ENCODE results near the gene TFAP2C. TPM values are rescaled to one million over a fixed set of nuclear protein-coding genes. Genes with fewer than 3 reads are reported as not detected.

The TFAP2C gene
- total and polyA plus RNA-seq, 2 donors (not counting 3 experiments of a cell fraction or from before 2014, with no cell fraction given) = 0.06 TPM; not detected in 1

DNA sequence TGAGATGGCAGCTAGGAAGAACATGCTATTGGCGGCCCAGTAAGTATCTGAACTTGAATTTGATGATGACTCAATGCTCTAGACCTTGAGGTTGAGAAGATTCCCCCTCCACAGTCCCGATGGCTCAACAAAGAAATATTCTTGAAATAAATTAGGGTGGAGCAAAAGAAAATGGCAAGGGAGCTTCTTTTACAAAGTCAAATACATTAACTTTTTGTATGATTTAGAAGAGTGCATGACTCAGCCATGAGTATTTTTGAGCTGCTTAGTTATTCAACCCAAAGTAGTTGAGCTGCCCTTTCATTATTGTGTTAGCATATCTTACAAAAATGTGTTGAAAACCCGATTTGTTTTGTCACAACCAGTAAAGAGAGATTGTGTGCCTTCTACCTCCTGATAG lies 7.6 kb downstream of the TFAP2C start:
- BruUV-seq (replicated peaks) = no TSS peak
- intact Hi-C loops (cut with micrococcal nuclease) (no loop called here), dilution Hi-C loops (cut with MboI; ENCODE audit: extremely low pct_ligation_motif_present, low sequenced_read_pairs) (no loop called here)
- H3K36me3 ChIP-seq (ENCODE audit: control insufficient read depth in 2 of 2, extremely low read depth in 1 of 2, insufficient read depth in 2 of 2, low read length in 2 of 2) = no peaks in the 10 kb centered on the region
- CTCF ChIA-PET = interaction anchor here (1.2 kb wide), 1 partner anchor 8 kb away, joined by 3 read pairs; no protein-coding TSS in a partner anchor
- no peaks in the 10 kb centered on the region for H3K79me2 ChIP-seq (ENCODE audit: control insufficient read depth, insufficient read depth, low read length)
- H3K4me2 ChIP-seq (ENCODE audit: insufficient read depth, low read length) = no peak overlapping the region
- no peak overlapping the region for H3K27ac ChIP-seq (ENCODE audit: insufficient read depth, low read depth, low read length)
- H3K9ac ChIP-seq (replicated peaks; ENCODE audit: extremely low read depth, insufficient read depth, low read length) = no peak overlapping the region
- DNase-seq (ENCODE audit: low read depth, low spot score) (no peak), FAIRE-seq (no peak)
- TF ChIP-seq, protein P1, sequence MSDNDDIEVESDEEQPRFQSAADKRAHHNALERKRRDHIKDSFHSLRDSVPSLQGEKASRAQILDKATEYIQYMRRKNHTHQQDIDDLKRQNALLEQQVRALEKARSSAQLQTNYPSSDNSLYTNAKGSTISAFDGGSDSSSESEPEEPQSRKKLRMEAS (IDR thresholded peaks at IDR 0.05; ENCODE audit: insufficient read depth, insufficient read length) = no peak
- TF ChIP-seq POLR2A (IDR thresholded peaks at IDR 0.05; ENCODE audit: low read depth, low read length) = no peak
- TF ChIP-seq MYC (IDR thresholded peaks at IDR 0.05; ENCODE audit: low read depth, low read length) = no peak
- no peak for TF ChIP-seq POLR2AphosphoS5 (IDR thresholded peaks at IDR 0.05; ENCODE audit: insufficient read depth, low read depth, low read length)
- no peak for TF ChIP-seq FOS (IDR thresholded peaks at IDR 0.05; ENCODE audit: borderline replicate concordance, insufficient read depth, low read length)
- TF ChIP-seq, protein P2, sequence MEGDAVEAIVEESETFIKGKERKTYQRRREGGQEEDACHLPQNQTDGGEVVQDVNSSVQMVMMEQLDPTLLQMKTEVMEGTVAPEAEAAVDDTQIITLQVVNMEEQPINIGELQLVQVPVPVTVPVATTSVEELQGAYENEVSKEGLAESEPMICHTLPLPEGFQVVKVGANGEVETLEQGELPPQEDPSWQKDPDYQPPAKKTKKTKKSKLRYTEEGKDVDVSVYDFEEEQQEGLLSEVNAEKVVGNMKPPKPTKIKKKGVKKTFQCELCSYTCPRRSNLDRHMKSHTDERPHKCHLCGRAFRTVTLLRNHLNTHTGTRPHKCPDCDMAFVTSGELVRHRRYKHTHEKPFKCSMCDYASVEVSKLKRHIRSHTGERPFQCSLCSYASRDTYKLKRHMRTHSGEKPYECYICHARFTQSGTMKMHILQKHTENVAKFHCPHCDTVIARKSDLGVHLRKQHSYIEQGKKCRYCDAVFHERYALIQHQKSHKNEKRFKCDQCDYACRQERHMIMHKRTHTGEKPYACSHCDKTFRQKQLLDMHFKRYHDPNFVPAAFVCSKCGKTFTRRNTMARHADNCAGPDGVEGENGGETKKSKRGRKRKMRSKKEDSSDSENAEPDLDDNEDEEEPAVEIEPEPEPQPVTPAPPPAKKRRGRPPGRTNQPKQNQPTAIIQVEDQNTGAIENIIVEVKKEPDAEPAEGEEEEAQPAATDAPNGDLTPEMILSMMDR (IDR thresholded peaks at IDR 0.05; ENCODE audit: extremely low read depth in 1 of 2, insufficient read depth in 1 of 2, low read depth in 1 of 2, low read length in 2 of 2) = no peak
- TF ChIP-seq EZH2 (IDR thresholded peaks at IDR 0.05; ENCODE audit: borderline replicate concordance, low read depth, low read length, severe bottlenecking) = no peak
- no peak for TF ChIP-seq GATA2 (IDR thresholded peaks at IDR 0.05; ENCODE audit: insufficient read depth, insufficient read length, low read depth, low read length)
- no peak for TF ChIP-seq JUN (IDR thresholded peaks at IDR 0.05; ENCODE audit: borderline replicate concordance, insufficient read depth, insufficient read length, low read depth)
- no peaks in the 10 kb centered on the region for H4K20me1 ChIP-seq (replicated peaks; ENCODE audit: control insufficient read depth, extremely low read depth, insufficient read depth, low read length)
- no peak overlapping the region for H3K4me3 ChIP-seq (replicated peaks in 1 of 3; ENCODE audit: insufficient read depth in 1 of 3, low read depth in 1 of 3, low read length in 3 of 3)
- H3K9me1 ChIP-seq (replicated peaks; ENCODE audit: control insufficient read depth, extremely low read depth, insufficient read depth, low read length) = no peaks in the 10 kb centered on the region
- H3K9me3 ChIP-seq (replicated peaks; ENCODE audit: control insufficient read depth, insufficient read depth, low read length) = no peaks in the 10 kb centered on the region
- H3K27me3 ChIP-seq (ENCODE audit: control insufficient read depth in 2 of 2, insufficient read depth in 2 of 2, low read length in 2 of 2) = peaks cover 4 to 10% of the 10 kb centered on the region in 2 experiments
- no peak overlapping the region for H2AFZ ChIP-seq (ENCODE audit: low read depth, low read length)
- POLR2A ChIA-PET = no interaction called here
- no peaks in the 10 kb centered on the region for H3K4me1 ChIP-seq (ENCODE audit: control insufficient read depth, extremely low read depth, insufficient read depth, low read length)

Data from endothelial cell of umbilical vein (primary cell).